Stimulated activated memory B cell treated with anti-CD40 and anti-IgM and Interleukin-4, amounts not matched to agents 10 μg/mL and 1 μg/mL and 100 μg/mL, for 72 hours (primary cell): ENCODE results near the gene STAC.
"Not testable (repeated sequence)": the region's sequence is repeated elsewhere in the genome, so short reads cannot be mapped to it uniquely, and the experiment has no call there.

Experiments used
- ATAC-seq: fragments of 150-1000 bp; cut with Tn5 transposase; 2 replicates; pipeline ENCODE4 v1.10.0; 2021
- H3K27ac Mint-ChIP-seq: one replicate; pipeline ENCODE4 v1.8.0; 2022; ENCODE audit warnings: mild to moderate bottlenecking, mixed read lengths
- H3K27me3 Mint-ChIP-seq: one replicate; pipeline ENCODE4 v1.8.0; 2022; ENCODE audit warnings: mixed read lengths
- H3K36me3 Mint-ChIP-seq: one replicate; pipeline ENCODE4 v1.8.0; 2022; ENCODE audit warnings: mixed read lengths
- H3K4me1 Mint-ChIP-seq: one replicate; pipeline ENCODE4 v1.8.0; 2022; ENCODE audit warnings: mixed read lengths
- H3K4me3 Mint-ChIP-seq: one replicate; pipeline ENCODE4 v1.8.0; 2022; ENCODE audit warnings: mild to moderate bottlenecking, moderate library complexity, mixed read lengths
- H3K9me3 Mint-ChIP-seq: one replicate; pipeline ENCODE4 v1.8.0; 2022; ENCODE audit warnings: mixed read lengths

Gene STAC

DNA sequence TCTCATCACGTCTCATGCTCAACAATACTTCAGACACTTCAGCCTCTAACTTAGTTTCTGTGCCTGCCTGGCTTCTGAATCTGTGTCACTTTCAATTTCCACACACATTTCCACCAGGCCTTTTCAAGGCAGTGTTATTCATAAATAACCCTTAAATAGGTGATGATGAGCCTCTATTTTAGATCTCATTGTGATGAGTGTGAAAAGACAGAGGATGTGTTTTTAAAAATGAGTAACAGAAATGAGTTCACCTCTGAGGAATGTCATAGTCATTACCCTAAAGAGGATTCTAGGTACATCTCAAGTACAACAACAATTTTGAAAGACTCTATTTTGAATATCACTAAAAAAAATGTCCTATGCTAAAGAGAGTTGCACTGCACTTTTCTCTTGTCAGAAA, 64.6 kb downstream of the STAC start:
- no peaks in the 10 kb centered on the region for H3K4me1 Mint-ChIP-seq
- H3K9me3 Mint-ChIP-seq = peaks cover 3% of the 10 kb centered on the region
- H3K36me3 Mint-ChIP-seq = no peaks in the 10 kb centered on the region
- H3K4me3 Mint-ChIP-seq = no peak overlapping the region
- ATAC-seq = no peak
- H3K27me3 Mint-ChIP-seq = no peaks in the 10 kb centered on the region
- H3K27ac Mint-ChIP-seq = no peak overlapping the region

DNA sequence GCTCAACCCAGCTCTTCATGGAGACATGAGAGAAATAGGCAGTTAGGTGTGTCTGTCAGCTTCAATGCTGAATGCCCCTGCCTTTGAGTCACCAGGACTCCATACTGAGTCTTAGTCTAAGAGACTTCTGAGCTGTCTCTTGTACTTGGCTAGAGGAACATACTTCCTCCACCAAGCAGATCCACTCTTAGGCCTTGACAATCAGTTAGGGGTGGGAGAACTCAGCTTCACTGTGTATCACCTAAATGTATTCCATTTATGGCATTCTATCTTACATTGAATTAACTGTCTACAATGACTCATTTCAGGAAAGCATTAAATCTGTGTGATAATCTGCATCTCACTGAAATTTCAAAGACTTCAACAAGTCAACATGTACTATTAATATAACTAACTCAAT, 66.0 kb downstream of the STAC start:
- Mint-ChIP-seq H3K4me1 (no peaks in the 10 kb centered on the region), H3K27me3 (no peaks in the 10 kb centered on the region), H3K27ac (no peak overlapping the region), H3K4me3 (no peak overlapping the region), H3K9me3 (peaks cover under 1% of the 10 kb centered on the region), H3K36me3 (no peaks in the 10 kb centered on the region)
- no peak for ATAC-seq

DNA sequence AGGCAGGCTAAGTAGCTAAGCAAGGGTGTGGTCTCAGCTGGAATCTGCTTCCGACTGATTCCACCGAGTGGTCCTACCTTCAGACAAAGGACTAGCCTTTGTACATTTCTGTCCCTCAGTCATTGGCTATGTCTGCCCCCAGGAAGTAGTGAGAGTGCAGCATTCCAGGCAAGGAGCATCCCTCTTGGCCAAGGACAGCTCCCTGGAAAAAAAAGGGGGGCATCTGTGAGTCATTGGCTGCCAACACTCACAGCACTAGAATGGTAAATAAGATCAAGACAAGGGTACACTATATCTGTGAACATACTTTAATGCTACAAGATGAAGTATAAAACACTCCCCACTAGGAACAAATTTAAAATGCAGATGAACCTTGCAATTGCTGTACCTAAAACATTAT, 66.8 kb downstream of the STAC start:
- Mint-ChIP-seq H3K9me3 (no peaks in the 10 kb centered on the region), H3K36me3 (no peaks in the 10 kb centered on the region), H3K4me3 (no peak overlapping the region), H3K27ac (no peak overlapping the region), H3K4me1 (no peaks in the 10 kb centered on the region), H3K27me3 (no peaks in the 10 kb centered on the region)
- ATAC-seq = no peak

DNA sequence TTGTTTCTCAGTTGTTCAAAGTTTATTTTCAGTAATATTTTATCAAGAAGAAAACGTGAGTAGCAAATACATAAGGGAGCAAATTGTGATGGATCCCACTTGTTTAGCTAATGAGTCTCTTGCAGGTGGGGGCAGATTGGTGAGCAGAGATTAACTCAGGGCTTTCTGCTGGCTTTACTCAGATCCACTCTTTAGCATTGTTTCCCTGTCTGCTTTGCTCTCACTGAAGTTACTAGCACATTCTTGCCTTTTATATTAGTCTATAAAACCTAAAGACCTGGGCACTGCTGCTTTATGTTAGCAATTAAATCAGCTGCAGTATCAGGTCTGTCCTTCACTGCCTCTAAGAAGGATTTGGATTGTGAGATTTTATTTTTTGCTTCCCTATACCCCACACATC, 71.5 kb downstream of the STAC start:
- no peak for ATAC-seq
- Mint-ChIP-seq H3K27me3 (peaks cover 5% of the 10 kb centered on the region), H3K4me3 (no peak overlapping the region), H3K36me3 (no peaks in the 10 kb centered on the region), H3K4me1 (no peaks in the 10 kb centered on the region), H3K9me3 (no peaks in the 10 kb centered on the region), H3K27ac (no peak overlapping the region)

DNA sequence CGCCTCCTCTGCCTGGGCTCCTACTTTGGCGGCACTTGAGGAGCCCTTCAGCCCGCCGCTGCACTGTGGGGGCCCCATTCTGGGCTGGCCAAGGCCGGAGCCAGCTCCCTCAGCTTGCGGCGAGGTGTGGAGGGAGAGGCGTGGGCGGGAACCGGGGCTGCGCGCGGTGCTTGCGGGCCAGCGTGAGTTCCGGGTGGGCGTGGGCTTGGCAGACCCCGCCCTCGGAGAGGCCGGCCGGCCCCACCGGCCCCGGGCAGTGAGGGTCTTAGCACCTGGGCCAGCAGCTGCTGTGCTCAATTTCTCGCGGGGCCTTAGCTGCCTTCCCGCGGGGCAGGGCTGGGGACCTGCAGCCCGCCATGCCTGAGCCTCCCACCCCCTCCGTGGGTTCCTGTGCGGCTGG, 72.9 kb downstream of the STAC start:
- not testable (repeated sequence) for H3K27me3 Mint-ChIP-seq, H3K36me3 Mint-ChIP-seq, H3K4me1 Mint-ChIP-seq, H3K27ac Mint-ChIP-seq, H3K9me3 Mint-ChIP-seq, H3K4me3 Mint-ChIP-seq, ATAC-seq

DNA sequence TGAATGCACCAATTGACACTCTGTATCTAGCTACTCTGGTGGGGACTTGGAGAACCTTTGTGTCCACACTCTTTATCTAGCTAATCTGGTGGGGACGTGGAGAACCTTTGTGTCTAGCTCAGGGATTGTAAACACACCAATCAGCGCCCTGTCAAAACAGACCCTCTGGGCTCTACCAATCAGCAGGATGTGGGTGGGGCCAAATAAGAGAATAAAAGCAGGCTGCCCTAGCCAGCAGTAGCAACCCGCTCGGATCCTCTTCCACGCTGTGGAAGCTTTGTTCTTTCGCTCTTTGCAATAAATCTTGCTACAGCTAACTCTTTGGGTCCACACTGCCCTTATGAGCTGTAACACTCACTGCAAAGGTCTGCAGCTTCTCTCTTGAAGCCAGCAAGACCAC, 73.6 kb downstream of the STAC start:
- not testable (repeated sequence) for H3K27ac Mint-ChIP-seq, H3K9me3 Mint-ChIP-seq, H3K36me3 Mint-ChIP-seq, H3K4me1 Mint-ChIP-seq, H3K4me3 Mint-ChIP-seq, ATAC-seq, H3K27me3 Mint-ChIP-seq

DNA sequence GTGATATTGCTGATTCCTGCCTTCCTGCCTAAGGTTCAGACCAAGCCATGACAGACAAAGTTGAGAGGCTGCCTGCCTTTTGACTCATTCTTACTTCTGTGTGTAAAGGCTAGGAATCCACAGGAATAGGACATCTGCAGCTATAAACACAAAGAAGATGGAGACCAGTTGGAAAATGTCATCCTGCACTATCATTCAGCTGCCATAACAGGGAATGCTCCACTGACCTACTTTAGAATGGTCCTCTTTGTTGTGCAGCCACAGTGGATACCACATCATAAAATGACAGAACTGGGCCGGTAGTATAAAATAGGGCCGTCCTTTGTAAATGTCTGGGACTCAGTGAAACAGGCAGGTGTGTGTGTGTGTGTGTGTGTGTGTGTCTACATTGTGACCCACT, 75.1 kb downstream of the STAC start:
- Mint-ChIP-seq H3K4me3 (no peak overlapping the region), H3K27me3 (peaks cover 7% of the 10 kb centered on the region), H3K9me3 (no peaks in the 10 kb centered on the region), H3K36me3 (no peaks in the 10 kb centered on the region), H3K27ac (no peak overlapping the region), H3K4me1 (no peaks in the 10 kb centered on the region)
- ATAC-seq = no peak

DNA sequence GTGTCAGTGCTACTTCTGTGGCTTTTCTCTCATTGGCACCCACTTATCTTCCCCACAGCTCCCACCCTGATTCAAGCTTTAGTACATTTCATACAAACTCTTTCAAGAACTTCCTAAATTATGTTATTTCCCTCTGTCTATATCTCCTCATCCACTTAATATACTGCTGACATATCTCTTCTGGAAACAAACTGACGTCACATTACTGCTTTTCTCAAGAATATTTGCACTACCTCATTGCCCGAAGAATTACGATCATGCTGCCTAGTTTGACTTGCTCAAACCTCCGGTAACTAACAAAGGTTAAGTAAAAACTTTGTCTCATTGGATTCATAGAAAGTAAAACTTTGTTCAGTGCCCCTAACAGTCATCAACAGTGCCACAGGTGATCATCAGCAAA, 76.5 kb downstream of the STAC start:
- H3K9me3 Mint-ChIP-seq = no peaks in the 10 kb centered on the region
- H3K4me3 Mint-ChIP-seq = no peak overlapping the region
- ATAC-seq = no peak
- H3K4me1 Mint-ChIP-seq = no peaks in the 10 kb centered on the region
- H3K27ac Mint-ChIP-seq = no peak overlapping the region
- peaks cover 7% of the 10 kb centered on the region for H3K27me3 Mint-ChIP-seq
- H3K36me3 Mint-ChIP-seq = no peaks in the 10 kb centered on the region

DNA sequence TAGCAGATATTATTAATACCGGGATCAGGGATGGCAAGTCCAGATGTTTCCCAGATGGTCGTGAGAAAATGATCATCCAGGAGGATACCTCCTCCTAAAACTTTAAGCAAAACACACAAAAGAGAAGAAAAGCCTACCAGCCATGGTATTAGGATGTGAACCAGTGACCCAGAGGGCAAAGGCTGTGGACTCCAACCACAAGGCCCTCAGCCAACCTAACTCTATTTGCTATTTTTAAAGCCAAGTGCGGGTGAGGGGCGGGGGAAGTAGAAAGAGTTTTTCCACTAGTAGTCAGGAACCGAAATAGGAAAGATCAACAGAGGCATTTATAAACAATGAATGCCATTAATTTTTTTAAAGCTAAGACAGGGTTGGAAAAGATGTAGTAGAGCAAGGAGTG, 77.4 kb downstream of the STAC start:
- ATAC-seq = no peak
- H3K27ac Mint-ChIP-seq = no peak overlapping the region
- H3K36me3 Mint-ChIP-seq = no peaks in the 10 kb centered on the region
- H3K4me3 Mint-ChIP-seq = no peak overlapping the region
- H3K27me3 Mint-ChIP-seq = peaks cover 7% of the 10 kb centered on the region
- no peaks in the 10 kb centered on the region for H3K4me1 Mint-ChIP-seq
- H3K9me3 Mint-ChIP-seq = no peaks in the 10 kb centered on the region

DNA sequence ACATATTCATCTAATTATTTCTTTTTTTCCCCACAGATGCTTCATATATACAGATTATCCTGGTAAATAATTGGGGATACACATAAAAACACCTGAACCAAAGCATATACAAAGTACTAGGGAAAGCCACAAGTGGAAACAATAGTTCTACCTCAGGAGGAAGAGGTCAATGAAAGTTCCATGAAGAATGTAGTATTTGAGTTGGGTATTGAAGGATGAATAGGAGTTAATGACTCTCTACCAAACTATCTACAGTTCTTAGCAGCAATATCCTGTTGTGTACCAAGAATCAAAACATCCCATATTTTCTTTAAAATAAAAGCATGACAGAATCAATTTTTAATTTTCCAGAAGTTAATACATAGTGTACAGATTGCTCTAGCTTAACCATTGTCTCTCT, 78.9 kb downstream of the STAC start:
- no peak overlapping the region for H3K27ac Mint-ChIP-seq
- no peak for ATAC-seq
- H3K36me3 Mint-ChIP-seq = no peaks in the 10 kb centered on the region
- no peaks in the 10 kb centered on the region for H3K9me3 Mint-ChIP-seq
- H3K4me1 Mint-ChIP-seq = no peaks in the 10 kb centered on the region
- H3K27me3 Mint-ChIP-seq = peaks cover 7% of the 10 kb centered on the region
- no peak overlapping the region for H3K4me3 Mint-ChIP-seq

DNA sequence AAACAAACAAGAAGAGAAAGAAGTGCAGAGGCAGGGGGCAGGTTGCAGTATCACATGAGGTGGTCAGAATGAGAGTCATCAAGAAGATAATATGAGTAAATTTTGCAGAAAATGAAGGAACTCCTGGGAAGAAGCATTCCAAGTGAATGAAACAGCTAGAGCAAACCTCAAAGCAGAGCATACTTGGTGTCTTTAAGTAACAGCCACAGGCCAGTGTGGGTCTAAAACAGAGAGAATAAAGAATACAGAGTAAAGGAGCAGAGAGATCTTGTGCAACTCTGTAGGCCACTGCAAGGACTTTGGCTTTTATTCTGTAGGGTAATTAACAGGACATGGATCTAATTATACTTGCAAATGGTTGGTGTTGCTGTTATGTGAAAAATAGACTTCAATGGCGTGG, 81.3 kb downstream of the STAC start:
- no peak overlapping the region for H3K4me3 Mint-ChIP-seq
- H3K27me3 Mint-ChIP-seq = peaks cover 4% of the 10 kb centered on the region
- peaks cover 13% of the 10 kb centered on the region for H3K9me3 Mint-ChIP-seq
- H3K36me3 Mint-ChIP-seq = no peaks in the 10 kb centered on the region
- no peak for ATAC-seq
- H3K27ac Mint-ChIP-seq = no peak overlapping the region
- H3K4me1 Mint-ChIP-seq = no peaks in the 10 kb centered on the region

DNA sequence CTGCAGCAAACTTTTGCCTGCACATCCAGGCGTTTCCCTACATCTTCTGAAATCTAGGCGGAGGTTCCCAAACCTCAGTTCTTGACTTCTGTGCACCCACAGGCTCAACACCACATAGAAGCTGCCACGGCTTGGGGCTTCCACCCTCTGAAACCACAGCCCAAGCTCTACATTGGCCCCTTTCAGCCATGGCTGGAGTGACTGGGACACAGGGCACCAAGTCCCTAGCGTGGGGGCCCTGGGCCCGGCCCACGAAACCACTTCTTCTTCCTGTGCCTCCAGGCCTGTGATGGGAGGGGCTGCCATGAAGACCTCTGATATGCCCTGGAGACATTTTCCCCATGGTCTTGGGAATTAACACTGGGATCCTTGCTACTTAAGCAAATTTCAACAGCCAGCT, 91.7 kb downstream of the STAC start:
- H3K4me1 Mint-ChIP-seq, H3K27me3 Mint-ChIP-seq, H3K4me3 Mint-ChIP-seq, H3K27ac Mint-ChIP-seq, H3K9me3 Mint-ChIP-seq, H3K36me3 Mint-ChIP-seq, ATAC-seq: not testable (repeated sequence)

DNA sequence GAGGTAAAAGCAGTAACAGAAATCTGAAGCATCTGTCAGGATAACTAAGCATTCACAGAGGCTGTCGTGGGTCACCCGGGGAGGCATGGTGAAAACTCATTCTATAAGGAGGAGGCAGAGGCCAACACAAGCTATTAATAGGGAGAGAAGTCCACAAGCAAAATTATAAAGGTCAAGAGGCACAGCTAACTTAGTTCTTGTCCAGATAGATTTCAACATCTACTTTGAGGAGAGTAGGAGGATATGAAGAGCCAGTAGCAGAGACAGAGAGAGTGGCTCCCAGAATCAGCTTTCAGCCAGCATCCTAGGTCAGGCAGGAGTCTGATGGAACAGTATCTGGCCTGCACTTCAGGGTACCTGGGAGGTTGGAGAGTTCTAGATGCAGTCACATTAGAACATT, 95.3 kb downstream of the STAC start:
- no peaks in the 10 kb centered on the region for H3K36me3 Mint-ChIP-seq
- no peak overlapping the region for H3K27ac Mint-ChIP-seq
- H3K4me1 Mint-ChIP-seq = no peaks in the 10 kb centered on the region
- peaks cover 6% of the 10 kb centered on the region for H3K9me3 Mint-ChIP-seq
- H3K4me3 Mint-ChIP-seq = no peak overlapping the region
- peaks cover 10% of the 10 kb centered on the region for H3K27me3 Mint-ChIP-seq
- peak; percentile 39 for ATAC-seq

DNA sequence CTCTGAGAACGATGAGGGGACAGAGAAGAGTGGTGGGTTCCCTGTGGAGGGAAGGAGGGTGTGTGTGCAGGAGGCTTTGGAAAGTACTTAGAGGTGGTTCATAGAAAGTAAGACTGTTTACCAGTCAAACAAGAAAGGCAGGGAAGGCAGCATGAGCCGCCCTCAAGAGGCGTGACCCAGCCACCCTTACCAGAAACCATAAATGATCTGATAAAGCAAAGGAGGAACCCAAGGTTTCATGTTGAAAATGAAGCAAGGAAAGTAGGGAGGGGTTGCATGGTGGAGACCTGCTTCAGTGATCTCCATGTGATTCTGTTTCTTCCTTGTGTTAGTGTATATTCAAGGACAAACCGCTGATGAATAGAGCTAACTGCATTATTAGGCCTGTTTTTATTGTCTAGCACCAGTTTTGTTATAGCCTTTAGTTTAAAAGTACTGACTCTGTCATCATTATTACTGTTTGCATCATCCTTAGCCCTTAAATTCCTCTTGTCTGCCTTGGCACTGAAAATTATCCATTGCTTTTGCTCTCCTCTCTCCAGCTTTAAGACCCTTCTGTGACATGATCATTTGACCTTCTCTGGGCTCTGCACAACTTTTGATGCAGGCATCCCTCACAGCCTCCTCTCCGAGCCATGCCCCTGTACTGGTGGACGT, 96.1 kb downstream of the STAC start:
- H3K4me1 Mint-ChIP-seq = no peaks in the 10 kb centered on the region
- peaks cover 6% of the 10 kb centered on the region for H3K9me3 Mint-ChIP-seq
- peaks cover 10% of the 10 kb centered on the region for H3K27me3 Mint-ChIP-seq
- H3K36me3 Mint-ChIP-seq = no peaks in the 10 kb centered on the region
- no peak for ATAC-seq
- no peak overlapping the region for H3K4me3 Mint-ChIP-seq
- H3K27ac Mint-ChIP-seq = no peak overlapping the region

DNA sequence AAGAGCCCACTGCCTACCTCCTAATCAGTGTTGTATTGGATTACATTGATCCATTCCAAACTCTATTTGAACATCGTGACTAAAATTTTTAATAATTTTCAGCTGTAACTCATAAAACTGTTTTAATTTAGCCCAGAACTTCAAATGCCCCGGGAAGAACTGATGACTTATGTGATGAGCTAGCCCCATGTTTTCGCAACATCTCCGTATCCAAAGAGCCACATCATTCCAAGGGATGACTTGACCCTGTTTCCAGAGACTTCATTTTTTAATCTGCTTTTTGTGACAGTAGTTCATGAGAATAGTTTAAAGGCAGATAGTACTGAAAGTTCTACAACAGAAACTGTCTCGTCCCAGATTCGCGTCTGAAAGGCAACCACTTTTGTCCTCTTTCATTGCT, 97.4 kb downstream of the STAC start:
- no peak for ATAC-seq
- H3K27ac Mint-ChIP-seq = no peak overlapping the region
- no peaks in the 10 kb centered on the region for H3K4me1 Mint-ChIP-seq
- H3K36me3 Mint-ChIP-seq = no peaks in the 10 kb centered on the region
- H3K27me3 Mint-ChIP-seq = no peaks in the 10 kb centered on the region
- H3K4me3 Mint-ChIP-seq = no peak overlapping the region
- peaks cover 6% of the 10 kb centered on the region for H3K9me3 Mint-ChIP-seq

DNA sequence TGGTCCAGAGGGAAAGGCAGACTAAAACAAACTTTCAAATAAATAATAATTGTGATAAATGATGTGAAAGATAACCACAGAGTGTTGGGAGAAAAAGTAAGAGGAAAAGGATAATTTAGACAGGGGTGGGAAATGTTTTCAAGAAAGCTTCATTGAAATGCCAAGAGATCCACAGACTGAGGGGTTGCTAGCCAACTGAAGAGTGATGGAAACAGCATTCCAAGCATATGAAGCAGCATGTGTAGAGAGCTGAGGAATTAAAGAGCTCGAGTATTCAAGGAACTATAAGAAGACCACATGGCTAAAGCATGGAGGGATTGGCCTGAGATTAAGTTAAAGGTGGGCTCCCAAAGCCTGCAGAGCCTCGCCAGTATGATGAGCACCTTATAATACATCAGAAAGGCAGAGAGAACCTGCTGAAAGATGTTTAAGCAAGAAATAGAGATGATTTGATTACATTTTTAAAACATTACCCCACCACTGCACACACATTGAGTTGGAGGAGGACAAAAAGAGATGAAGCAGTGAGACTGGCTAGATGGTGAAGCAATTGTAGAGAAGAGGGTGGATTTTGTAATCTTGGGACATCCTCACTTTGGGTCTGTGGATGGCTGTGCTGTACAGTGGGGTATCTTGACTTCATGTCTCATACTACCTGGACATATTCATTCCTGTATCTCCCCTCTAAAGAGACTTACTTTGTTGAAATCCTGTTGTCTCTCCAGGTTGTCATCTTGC, 100.8 kb downstream of the STAC start:
- no peak overlapping the region for H3K27ac Mint-ChIP-seq
- H3K4me3 Mint-ChIP-seq = no peak overlapping the region
- no peak for ATAC-seq

More for the DNA sequence above, 100.8 kb downstream of the STAC start:
- Mint-ChIP-seq H3K4me1 (no peaks in the 10 kb centered on the region), H3K27me3 (no peaks in the 10 kb centered on the region), H3K36me3 (no peaks in the 10 kb centered on the region), H3K9me3 (peaks cover 6% of the 10 kb centered on the region)
